ENCODE data around the gene ISG15. TPM values are rescaled to one million over a fixed set of nuclear protein-coding genes. Genes with fewer than 3 reads are reported as not detected.
A peak's percentile ranks its signal among the peaks of the same experiment; 100 is the strongest.

The ISG15 gene
- total and polyA plus RNA-seq, 9 of the 15 experiments (the other 6 are each of a cell fraction or from before 2014, with no cell fraction given) = 0.40 to 58.3 (median 12.2) TPM

- TF ChIP-seq MXD1 (CRISPR knock-in tag; IDR thresholded peaks at IDR 0.05; ENCODE audit: borderline replicate concordance, poor library complexity, severe bottlenecking) (no peak), HMG20A (CRISPR knock-in tag; conservative IDR thresholded peaks at IDR 0.05) (no peak), NR1H2 (CRISPR knock-in tag; IDR thresholded peaks at IDR 0.05) (no peak), PATZ1 (CRISPR knock-in tag; IDR thresholded peaks at IDR 0.05; ENCODE audit: borderline replicate concordance) (no peak), TGIF2 (CRISPR knock-in tag; IDR thresholded peaks at IDR 0.05) (no peak), SMARCC2 (IDR thresholded peaks at IDR 0.05; ENCODE audit: low read depth) (no peak), SETDB1 (IDR thresholded peaks at IDR 0.05; ENCODE audit: low read length) (no peak), ZNF124 (CRISPR knock-in tag; IDR thresholded peaks at IDR 0.05) (no peak), RNF2 (IDR thresholded peaks at IDR 0.05) (no peak), UBTF (IDR thresholded peaks at IDR 0.05; ENCODE audit: borderline replicate concordance in 1 of 2, low read depth in 2 of 2, low read length in 2 of 2) (0 out of 4 replicates have a peak, but pooled peaks of 1 of the 2 experiments have one; percentile 11), ZNF232 (CRISPR knock-in tag; IDR thresholded peaks at IDR 0.05) (no peak), SFPQ (IDR thresholded peaks at IDR 0.05; ENCODE audit: low read depth, low read length) (no peak), MTF1 (CRISPR knock-in tag; IDR thresholded peaks at IDR 0.05; ENCODE audit: borderline replicate concordance) (no peak), L3MBTL2 (IDR thresholded peaks at IDR 0.05) (no peak), SREBF2 (CRISPR knock-in tag; IDR thresholded peaks at IDR 0.05) (no peak), ZBTB17 (CRISPR knock-in tag; IDR thresholded peaks at IDR 0.05) (no peak), ETV5 (CRISPR knock-in tag; IDR thresholded peaks at IDR 0.05; ENCODE audit: low read depth) (no peak), ZNF75A (CRISPR knock-in tag; IDR thresholded peaks at IDR 0.05) (no peak), ID3 (CRISPR knock-in tag; IDR thresholded peaks at IDR 0.05) (no peak), ID3 (tag; IDR thresholded peaks at IDR 0.05) (no peak), ZBTB1 (CRISPR knock-in tag; IDR thresholded peaks at IDR 0.05; ENCODE audit: borderline replicate concordance, low read depth) (no peak)
Measured at GRCh38 chr1:1019122-1019999, 6.1 kb downstream of the ISG15 start (continued).
